NCI-H446 treated with DMSO at 0.1 percent for 48 hours (cell line): ENCODE data around the gene SMIM29.
"Not testable (repeated sequence)": the region's sequence is repeated elsewhere in the genome, so short reads cannot be mapped to it uniquely, and the experiment has no call there.

Experiments
- DNase-seq: peaks from one replicate; lab custom pipeline; 2025; lab: John Stamatoyannopoulos, UW

SMIM29 gene

DNA sequence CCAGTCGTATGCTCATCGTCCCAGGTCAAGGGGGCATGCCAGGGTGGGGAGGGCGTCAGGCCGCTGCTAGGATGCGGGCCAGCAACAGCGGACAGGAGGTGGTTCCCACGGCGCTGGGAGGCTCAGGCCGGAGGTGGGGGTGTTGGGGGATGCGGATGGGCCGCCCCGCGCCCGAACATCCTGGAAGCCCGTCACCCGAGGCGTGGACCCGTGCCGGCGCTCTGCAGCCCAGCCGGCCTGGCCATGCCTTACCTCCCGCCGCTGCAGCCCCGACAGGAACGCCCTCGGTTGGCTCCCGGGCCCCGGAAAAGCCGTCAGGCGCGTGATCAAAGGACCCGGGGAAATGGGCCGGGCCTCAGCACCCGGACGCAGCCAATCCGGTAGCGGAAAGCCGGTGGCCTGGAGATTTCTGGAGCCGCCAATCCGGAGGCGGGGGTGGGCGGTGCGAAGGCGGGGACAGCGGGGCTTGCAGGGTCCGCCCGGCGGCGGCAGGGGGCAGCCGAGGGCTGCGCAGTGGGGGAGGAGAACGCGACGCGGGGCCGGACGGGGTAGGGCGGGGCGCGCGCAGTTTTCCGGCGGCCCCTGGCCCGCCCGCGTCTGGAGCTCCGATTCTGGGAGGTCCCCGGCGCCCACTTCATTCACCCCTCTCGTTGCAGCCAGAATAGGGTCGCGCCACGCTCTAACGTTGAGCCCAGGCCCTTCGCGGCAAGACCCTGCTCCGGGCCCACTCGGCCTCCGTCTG, at the start of gene SMIM29:
SMIM29 (minus strand) TSS at position 280 of the 742 bp plus-strand sequence. CDS start 1,215 bp downstream, outside the sequence.
- DNase-seq, result peak; percentile 84

- no peak for DNase-seq
Measured at GRCh38 chr6:34295721-34296120, 46.9 kb upstream of the SMIM29 start.

DNA sequence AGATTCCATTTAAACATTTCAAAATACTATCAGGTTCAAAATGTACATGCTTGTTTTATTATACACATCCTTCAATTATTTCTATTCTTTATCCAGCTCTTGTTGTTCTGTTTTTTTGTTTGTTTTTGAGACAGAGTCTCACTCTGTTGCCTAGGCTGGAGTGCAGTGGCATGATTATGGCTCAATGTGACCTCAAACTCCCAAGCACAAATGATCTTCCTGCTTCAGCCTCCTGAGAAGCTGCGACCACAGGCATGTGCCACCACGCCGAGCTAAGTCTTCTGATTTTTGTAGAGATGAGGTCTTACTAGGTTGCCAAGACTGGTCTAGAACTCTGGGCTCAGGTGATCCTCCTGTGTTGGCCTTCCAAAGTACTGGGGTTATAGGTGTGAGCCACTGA, 44.1 kb upstream of the SMIM29 start:
- no peak for DNase-seq

DNA sequence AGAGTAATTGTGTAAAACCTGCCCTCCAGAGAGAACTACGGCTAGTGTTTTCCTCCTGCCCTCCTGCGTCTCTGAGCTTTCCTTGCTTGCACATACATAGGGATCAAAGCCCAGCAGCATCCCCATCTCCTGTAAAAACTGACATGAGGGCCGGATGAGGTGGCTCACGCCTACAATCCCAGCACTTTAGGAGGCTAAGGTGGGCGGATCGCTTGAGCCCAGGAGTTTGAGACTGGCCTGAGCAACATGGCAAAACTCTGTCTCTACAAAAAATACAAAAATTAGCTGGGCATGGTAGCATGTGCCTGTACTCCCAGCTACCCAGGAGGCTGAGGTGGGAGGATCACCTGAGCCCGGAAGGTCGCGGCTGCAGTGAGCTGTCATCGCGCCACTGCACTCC, 40.3 kb upstream of the SMIM29 start:
- DNase-seq, result no peak

GRCh38 chr6:34288581-34288980, 39.8 kb upstream of the SMIM29 start:
- no peak for DNase-seq

- DNase-seq, result no peak
Measured at GRCh38 chr6:34285448-34286164, 36.8 kb upstream of the SMIM29 start.

DNA sequence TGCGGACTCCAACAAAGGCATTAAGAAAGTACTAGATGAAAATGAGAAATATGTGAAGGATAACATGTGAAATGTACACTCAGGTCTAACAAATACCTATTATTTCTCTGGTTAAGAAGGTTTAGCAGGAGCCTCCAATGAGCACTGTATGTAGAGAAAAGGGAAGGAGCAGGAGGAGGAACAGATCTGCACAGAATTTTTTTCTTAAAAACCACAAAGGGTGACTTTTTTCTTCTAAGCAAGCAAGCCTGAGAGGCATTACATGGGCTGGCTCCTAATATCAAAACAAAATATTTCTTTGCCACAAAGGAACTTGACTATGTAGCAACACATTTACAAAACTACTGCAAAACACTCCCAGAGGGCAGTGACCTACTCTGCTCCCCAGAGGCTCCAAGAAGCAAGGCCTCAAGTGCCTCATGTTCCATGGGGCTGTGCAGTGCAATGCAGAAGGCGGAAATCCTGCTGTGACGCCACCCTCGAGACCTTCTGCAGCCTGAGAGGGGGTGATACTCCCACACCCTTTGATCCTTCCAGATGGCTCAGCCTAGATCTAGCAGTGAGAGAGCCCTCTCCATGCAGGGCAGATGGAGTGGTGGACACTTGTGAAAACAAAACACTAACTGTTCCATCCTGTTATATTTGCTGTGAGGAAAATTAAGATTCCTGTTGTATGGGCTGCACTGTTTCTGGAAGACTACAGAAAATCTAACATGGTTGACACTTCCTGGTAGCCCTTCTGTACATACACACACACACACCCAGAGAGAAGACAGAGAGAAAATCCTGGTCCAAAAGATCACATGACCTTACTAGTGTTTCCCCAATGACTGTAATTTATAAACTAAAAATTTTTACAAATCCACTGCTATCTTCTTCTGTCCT, 36.0 kb upstream of the SMIM29 start:
- DNase-seq, result no peak

DNA sequence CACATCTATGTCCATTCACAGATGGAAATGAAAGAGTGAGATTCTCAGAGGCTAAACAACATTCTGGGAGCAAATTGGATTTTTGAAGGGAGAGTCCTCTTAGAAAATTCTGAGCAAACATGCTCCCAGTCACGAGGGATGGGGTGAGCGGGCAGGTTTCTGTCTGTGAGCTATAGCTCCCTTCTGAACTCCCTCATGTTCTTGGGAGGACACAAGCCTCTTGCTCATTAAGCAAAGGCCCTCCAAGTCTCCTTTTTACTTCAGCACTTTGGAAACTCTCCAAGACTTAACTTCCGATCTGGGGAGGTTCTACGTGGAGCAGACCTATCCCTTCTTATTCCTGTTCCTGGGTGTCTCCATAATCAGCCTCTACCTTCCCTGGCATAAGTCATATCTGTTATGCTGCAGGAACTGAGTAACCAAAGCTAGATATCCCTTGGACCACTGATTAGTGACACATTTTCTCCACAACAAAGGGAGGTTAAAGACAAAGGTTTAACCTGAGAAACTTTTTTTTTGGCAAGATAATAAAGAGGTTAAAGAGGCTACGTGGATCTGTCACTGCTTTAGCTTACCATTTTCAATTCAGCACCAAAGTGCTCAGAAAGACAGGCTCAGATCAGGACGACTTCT, 33.0 kb upstream of the SMIM29 start:
- DNase-seq, result no peak

- no peak for DNase-seq
Measured at GRCh38 chr6:34280216-34280615, 31.4 kb upstream of the SMIM29 start.

GRCh38 chr6:34278833-34279232, 30.0 kb upstream of the SMIM29 start:
- DNase-seq, result no peak

DNA sequence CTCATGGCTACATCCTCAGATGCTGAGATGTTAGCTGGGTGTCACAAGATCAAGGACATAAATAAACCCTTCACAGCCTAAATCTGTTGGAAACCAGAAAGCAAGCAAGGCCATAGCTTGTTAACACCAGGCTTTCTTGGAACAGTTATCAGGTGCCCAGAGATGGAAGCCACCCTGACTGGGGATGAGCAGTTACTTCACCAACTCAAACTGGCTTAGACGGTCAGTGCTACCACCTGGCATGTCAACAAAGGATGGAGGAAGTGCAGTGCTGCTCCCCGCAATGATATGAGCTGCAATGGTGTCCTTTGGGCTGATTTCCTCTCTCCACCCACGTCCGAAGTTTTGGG, 28.9 kb upstream of the SMIM29 start:
- no peak for DNase-seq

- no peak for DNase-seq
Measured at GRCh38 chr6:34276881-34277762, 28.3 kb upstream of the SMIM29 start.

- DNase-seq, result no peak
Measured at GRCh38 chr6:34276191-34276590, 27.4 kb upstream of the SMIM29 start.

- DNase-seq, result no peak
Measured at GRCh38 chr6:34275128-34275804, 26.5 kb upstream of the SMIM29 start.

DNA sequence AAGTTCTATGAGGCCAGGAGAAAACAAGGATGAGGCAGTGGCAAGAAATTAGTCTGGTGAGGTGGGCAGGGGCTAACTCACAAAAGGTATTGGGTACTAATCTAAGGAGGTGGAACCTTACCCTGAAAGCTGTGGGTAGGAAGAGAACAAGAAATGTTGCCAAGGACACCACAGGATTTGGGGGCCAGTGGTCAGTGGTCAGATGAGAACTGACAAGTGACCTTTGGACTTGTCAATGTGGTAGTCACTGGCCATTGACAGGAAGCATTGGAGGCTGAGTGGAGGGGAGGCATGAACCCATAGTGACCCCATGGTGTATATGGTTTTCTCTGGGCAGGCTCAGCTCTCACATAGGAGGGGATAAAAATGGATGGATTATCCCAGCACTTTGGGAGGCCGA, 25.3 kb upstream of the SMIM29 start:
- DNase-seq, result no peak

DNA sequence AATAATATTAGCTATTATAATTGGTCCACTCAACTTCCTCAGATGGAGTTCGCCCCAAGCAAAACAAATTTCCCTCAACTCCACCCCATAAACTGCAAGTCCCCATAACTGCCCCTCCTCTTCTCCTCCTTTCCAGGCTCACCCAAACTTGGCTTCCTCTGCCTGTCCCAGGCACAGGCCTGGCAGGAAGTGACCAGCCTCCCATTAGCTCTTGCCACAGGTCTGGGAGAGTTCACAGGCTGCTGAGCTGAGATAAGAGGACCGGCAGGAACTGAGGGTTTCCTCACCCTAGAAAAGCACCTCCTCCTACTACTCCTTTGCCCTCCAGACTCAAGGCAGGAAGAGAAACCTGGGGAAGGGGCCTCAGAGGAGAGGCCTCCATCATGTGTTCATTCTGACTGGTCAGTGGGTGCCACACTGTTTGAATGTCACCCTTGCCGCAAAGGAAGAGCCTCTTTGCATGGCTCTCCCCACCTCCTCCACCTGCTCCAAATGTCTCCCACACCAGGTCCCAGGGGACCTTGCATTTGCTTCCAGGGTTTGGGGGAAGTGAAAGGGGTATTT, 24.5 kb upstream of the SMIM29 start:
- DNase-seq, result no peak

GRCh38 chr6:34272013-34272926, 23.5 kb upstream of the SMIM29 start:
- DNase-seq, result no peak

DNA sequence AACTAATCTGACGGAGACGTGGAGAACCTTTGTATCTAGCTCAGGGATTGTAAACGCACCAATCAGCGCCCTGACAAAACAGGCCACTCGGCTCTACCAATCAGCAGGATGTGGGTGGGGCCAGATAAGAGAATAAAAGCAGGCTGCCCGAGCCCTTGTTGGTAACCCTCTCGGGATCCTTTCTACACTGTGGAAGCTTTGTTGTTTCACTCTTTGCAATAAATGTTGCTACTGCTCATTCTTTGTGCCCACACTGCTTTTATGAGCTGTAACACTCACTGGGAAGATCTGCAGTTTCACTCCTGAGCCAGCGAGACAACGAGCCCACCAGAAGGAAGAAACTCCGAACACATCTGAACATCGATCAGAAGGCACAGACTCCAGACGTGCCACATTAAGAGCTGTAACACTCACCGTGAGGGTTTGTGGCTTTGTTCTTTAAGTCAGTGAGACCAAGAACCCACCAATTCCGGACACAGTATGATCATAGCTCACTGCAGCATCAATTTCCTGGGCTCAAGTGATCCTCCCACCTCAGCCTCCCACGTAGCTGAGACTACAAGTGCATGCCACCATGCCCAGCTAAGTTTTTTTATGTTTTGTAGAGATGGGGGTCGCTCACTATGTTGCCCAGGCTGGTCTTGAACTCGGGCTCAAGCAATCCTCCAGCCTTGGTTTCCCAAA, 21.0 kb upstream of the SMIM29 start:
- DNase-seq, result not testable (repeated sequence)

GRCh38 chr6:34269132-34269531, 20.3 kb upstream of the SMIM29 start:
- not testable (repeated sequence) for DNase-seq
